KMS-11 (cell line): Measurements from ENCODE around the gene VASP.

Experiments
- H2AFZ ChIP-seq: fragments of 200-600 bp; sonication (generic); 2 replicates; pipeline ENCODE4 v1.6.1; 2016; ENCODE audit warnings: antibody characterized with exemption, mixed run types, low read depth
- H3K27ac ChIP-seq: fragments of 200-600 bp; sonication (generic); 2 replicates; pipeline ENCODE4 v1.6.1; 2016; ENCODE audit warnings: mild to moderate bottlenecking, mixed run types
- H3K27me3 ChIP-seq: fragments of 200-600 bp; sonication (generic); 2 replicates; pipeline ENCODE4 v1.6.1; 2017; ENCODE audit warnings: mild to moderate bottlenecking, low read depth, mixed run types, moderate library complexity; ENCODE audit not compliant: insufficient read depth
- H3K36me3 ChIP-seq: fragments of 200-600 bp; sonication (generic); 2 replicates; pipeline ENCODE4 v1.6.1; 2017; ENCODE audit warnings: mild to moderate bottlenecking, mixed run types; ENCODE audit not compliant: insufficient read depth
- H3K4me1 ChIP-seq: fragments of 200-600 bp; sonication (generic); 2 replicates; pipeline ENCODE4 v1.6.1; 2016; ENCODE audit warnings: mild to moderate bottlenecking, low read depth, mixed run types; ENCODE audit not compliant: poor library complexity, severe bottlenecking
- H3K4me2 ChIP-seq: fragments of 200-600 bp; sonication (generic); 2 replicates; pipeline ENCODE4 v1.7.0; 2016; ENCODE audit warnings: mild to moderate bottlenecking, mixed run types
- H3K4me3 ChIP-seq: fragments of 200-600 bp; sonication (generic); IDR thresholded peaks from 2 replicates; pipeline ENCODE4 v1.6.1; 2017; ENCODE audit warnings: low read depth, low read length, mixed read lengths; ENCODE audit not compliant: insufficient read depth
- H3K79me2 ChIP-seq: fragments of 200-600 bp; sonication (generic); 2 replicates; pipeline ENCODE4 v1.6.1; 2016; ENCODE audit warnings: low read depth, mixed run types; ENCODE audit not compliant: insufficient read depth
- H3K9ac ChIP-seq: fragments of 200-600 bp; sonication (generic); 2 replicates; pipeline ENCODE4 v1.6.1; 2016; ENCODE audit warnings: mild to moderate bottlenecking, mixed run types
- H4K20me1 ChIP-seq: fragments of 200-600 bp; sonication (generic); 2 replicates; pipeline ENCODE4 v1.6.1; 2016; ENCODE audit warnings: mild to moderate bottlenecking, mixed run types; ENCODE audit not compliant: insufficient read depth
- CTCF ChIP-seq: fragments of 200-600 bp; sonication (generic); conservative IDR thresholded peaks from 2 replicates; pipeline ENCODE4 v1.6.1; 2017; ENCODE audit warnings: low read depth, mild to moderate bottlenecking, antibody characterized with exemption, low read length, moderate library complexity, mixed read lengths

Gene VASP

GRCh38 chr19:45569619-45570421, 62.5 kb downstream of the VASP start:
- H3K79me2 ChIP-seq = peaks cover 22% of the 10 kb centered on the region; the same call in 1 of the 2 replicates
- no peaks in the 10 kb centered on the region; the same call in 1 of the 2 replicates for H3K36me3 ChIP-seq
- H3K27ac ChIP-seq = no peak overlapping the region
- no peaks in the 10 kb centered on the region for H3K27me3 ChIP-seq
- peak; percentile 66 for TF ChIP-seq CTCF
- H3K4me2 ChIP-seq = no peak overlapping the region
- H3K4me3 ChIP-seq = no peak overlapping the region
- H2AFZ ChIP-seq = no peak overlapping the region
- H3K9ac ChIP-seq = no peak overlapping the region
- H4K20me1 ChIP-seq = no peaks in the 10 kb centered on the region
- H3K4me1 ChIP-seq = peaks cover 16% of the 10 kb centered on the region

- no peak for TF ChIP-seq CTCF
- Histone ChIP-seq H3K4me2 (no peak overlapping the region), H4K20me1 (no peaks in the 10 kb centered on the region), H2AFZ (no peak overlapping the region), H3K4me1 (peaks cover 33% of the 10 kb centered on the region), H3K27me3 (no peaks in the 10 kb centered on the region), H3K4me3 (no peak overlapping the region), H3K36me3 (no peaks in the 10 kb centered on the region; the same call in 1 of the 2 replicates), H3K9ac (no peak overlapping the region), H3K79me2 (peaks cover 22% of the 10 kb centered on the region; the same call in 1 of the 2 replicates), H3K27ac (no peak overlapping the region)
Measured at GRCh38 chr19:45571457-45572220, 64.4 kb downstream of the VASP start.

- H2AFZ ChIP-seq = no peak overlapping the region
- no peaks in the 10 kb centered on the region for H4K20me1 ChIP-seq
- H3K36me3 ChIP-seq = no peaks in the 10 kb centered on the region; the same call in 1 of the 2 replicates
- H3K79me2 ChIP-seq = peaks cover 28% of the 10 kb centered on the region; the same call in 1 of the 2 replicates
- peaks cover 59% of the 10 kb centered on the region for H3K4me1 ChIP-seq
- H3K4me2 ChIP-seq = peak overlapping the region; percentile 44; the same call in 1 of the 2 replicates
- no peak for TF ChIP-seq CTCF
- H3K9ac ChIP-seq = peak overlapping the region; percentile 15; the same call in 1 of the 2 replicates
- no peak overlapping the region for H3K4me3 ChIP-seq
- H3K27me3 ChIP-seq = no peaks in the 10 kb centered on the region
- H3K27ac ChIP-seq = peak overlapping the region; percentile 68
Measured at GRCh38 chr19:45574526-45574925, 67.2 kb downstream of the VASP start.

- H4K20me1 ChIP-seq = no peaks in the 10 kb centered on the region
- H3K9ac ChIP-seq = peak overlapping the region; percentile 15; the same call in 1 of the 2 replicates
- H2AFZ ChIP-seq = no peak overlapping the region
- peak overlapping the region; percentile 68 for H3K27ac ChIP-seq
- H3K4me1 ChIP-seq = peaks cover 62% of the 10 kb centered on the region
- no peaks in the 10 kb centered on the region; the same call in 1 of the 2 replicates for H3K36me3 ChIP-seq
- H3K4me3 ChIP-seq = no peak overlapping the region
- H3K4me2 ChIP-seq = peak overlapping the region; percentile 44; the same call in 1 of the 2 replicates
- peaks cover 28% of the 10 kb centered on the region; the same call in 1 of the 2 replicates for H3K79me2 ChIP-seq
- no peaks in the 10 kb centered on the region for H3K27me3 ChIP-seq
- TF ChIP-seq CTCF = no peak
Measured at GRCh38 chr19:45575216-45575615, 67.9 kb downstream of the VASP start.
